SJSA1 (cell line): ENCODE results near the gene JCAD. TPM values are rescaled to one million over a fixed set of nuclear protein-coding genes. Genes with fewer than 3 reads are reported as not detected.

ENCODE experiments used
- DNase-seq, 2 experiments: peaks; one replicate each; pipeline ENCODE4 v3.0.0-alpha.2; 2015 to 2020; ENCODE audit warnings: low spot score in 2 of 2, low read depth in 1 of 2
- H3K27ac ChIP-seq: fragments of 250-450 bp; sonication (Bioruptor Pico); 2 replicates; pipeline ENCODE4 v1.5.1; 2020; ENCODE audit warnings: mild to moderate bottlenecking, moderate library complexity
- H3K27me3 ChIP-seq: fragments of 250-450 bp; sonication (Bioruptor Pico); replicated peaks from 2 replicates; pipeline ENCODE4 v1.5.1; 2020; ENCODE audit warnings: mild to moderate bottlenecking, moderate library complexity
- H3K36me3 ChIP-seq: fragments of 250-450 bp; sonication (Bioruptor Pico); 2 replicates; pipeline ENCODE4 v1.5.1; 2020; ENCODE audit warnings: mild to moderate bottlenecking
- H3K4me1 ChIP-seq: fragments of 250-450 bp; sonication (Bioruptor Pico); replicated peaks from 2 replicates; pipeline ENCODE4 v1.6.1; 2021; ENCODE audit warnings: mild to moderate bottlenecking
- H3K4me3 ChIP-seq: fragments of 250-450 bp; sonication (Bioruptor Pico); 2 replicates; pipeline ENCODE4 v1.5.1; 2020; ENCODE audit warnings: mild to moderate bottlenecking
- H3K9me3 ChIP-seq: fragments of 250-450 bp; sonication (Bioruptor Pico); replicated peaks from 2 replicates; pipeline ENCODE4 v1.5.1; 2020; ENCODE audit warnings: mild to moderate bottlenecking
- total RNA-seq: library from RNA; depleted of rRNA; stranded (reverse); fragments of >200 nt; shearing (Covaris generic); gene quantifications from 2 replicates; pipeline ENCODE4 v1.2.3, GENCODE V29; 2014

JCAD gene
- total RNA-seq, 1 experiment from 2014 or later = 24.9 TPM

GRCh38 chr10:30062582-30062981, 3.2 kb upstream of the JCAD start:
- Histone ChIP-seq H3K9me3 (no peaks in the 10 kb centered on the region), H3K4me1 (peaks cover 36% of the 10 kb centered on the region), H3K27me3 (no peaks in the 10 kb centered on the region), H3K27ac (peak overlapping the region; percentile 86), H3K36me3 (peaks cover 6% of the 10 kb centered on the region; the same call in 1 of the 2 replicates), H3K4me3 (no peak overlapping the region)
- no peak for DNase-seq

GRCh38 chr10:30062090-30062489, 2.7 kb upstream of the JCAD start:
- H3K27me3 ChIP-seq = no peaks in the 10 kb centered on the region
- H3K36me3 ChIP-seq = peaks cover 6% of the 10 kb centered on the region; the same call in 1 of the 2 replicates
- H3K4me3 ChIP-seq = no peak overlapping the region
- no peaks in the 10 kb centered on the region for H3K9me3 ChIP-seq
- peaks cover 41% of the 10 kb centered on the region for H3K4me1 ChIP-seq
- DNase-seq = peak in 1 of 2 experiments; percentile 73
- H3K27ac ChIP-seq = peak overlapping the region; percentile 86

- DNase-seq = peak in 1 of 2 experiments; percentile 48
- Histone ChIP-seq H3K9me3 (no peaks in the 10 kb centered on the region), H3K27ac (peak overlapping the region; percentile 75), H3K27me3 (no peaks in the 10 kb centered on the region), H3K4me1 (peaks cover 72% of the 10 kb centered on the region), H3K4me3 (peak overlapping the region; percentile 96), H3K36me3 (peaks cover 6% of the 10 kb centered on the region; the same call in 1 of the 2 replicates)
Observed at GRCh38 chr10:30058570-30059132, 735 bp downstream of the JCAD start.

GRCh38 chr10:30057894-30058556, 1.4 kb downstream of the JCAD start:
- Histone ChIP-seq H3K36me3 (peaks cover 6% of the 10 kb centered on the region; the same call in 1 of the 2 replicates), H3K27me3 (no peaks in the 10 kb centered on the region), H3K4me3 (peak overlapping the region; percentile 96), H3K9me3 (no peaks in the 10 kb centered on the region), H3K4me1 (peaks cover 71% of the 10 kb centered on the region), H3K27ac (peak overlapping the region; percentile 75)
- peak in 1 of 2 experiments; percentile 50 for DNase-seq

GRCh38 chr10:30057421-30057841, 2.0 kb downstream of the JCAD start:
- peak; percentile 73 to 81 for DNase-seq
- peak overlapping the region; percentile 96 for H3K4me3 ChIP-seq
- no peaks in the 10 kb centered on the region for H3K9me3 ChIP-seq
- peak overlapping the region; percentile 75 for H3K27ac ChIP-seq
- H3K36me3 ChIP-seq = peaks cover 6% of the 10 kb centered on the region; the same call in 1 of the 2 replicates
- H3K27me3 ChIP-seq = no peaks in the 10 kb centered on the region
- peaks cover 71% of the 10 kb centered on the region for H3K4me1 ChIP-seq

- Histone ChIP-seq H3K4me3 (0 out of 2 replicates have a peak overlapping the region, but pooled peaks have one; percentile 1), H3K27ac (peak overlapping the region; percentile 75), H3K9me3 (no peaks in the 10 kb centered on the region), H3K27me3 (no peaks in the 10 kb centered on the region), H3K4me1 (peaks cover 71% of the 10 kb centered on the region), H3K36me3 (peaks cover 6% of the 10 kb centered on the region; the same call in 1 of the 2 replicates)
- no peak for DNase-seq
Observed at GRCh38 chr10:30056767-30057355, 2.5 kb downstream of the JCAD start.

- peak in 1 of 2 experiments; percentile 47 for DNase-seq
- Histone ChIP-seq H3K27me3 (no peaks in the 10 kb centered on the region), H3K36me3 (peaks cover 6% of the 10 kb centered on the region; the same call in 1 of the 2 replicates), H3K4me1 (peaks cover 72% of the 10 kb centered on the region), H3K4me3 (no peak overlapping the region), H3K27ac (peak overlapping the region; percentile 75), H3K9me3 (no peaks in the 10 kb centered on the region)
Observed at GRCh38 chr10:30056281-30056680, 3.1 kb downstream of the JCAD start.

- Histone ChIP-seq H3K4me1 (peaks cover 81% of the 10 kb centered on the region), H3K36me3 (peaks cover 6% of the 10 kb centered on the region; the same call in 1 of the 2 replicates), H3K4me3 (no peak overlapping the region), H3K27me3 (no peaks in the 10 kb centered on the region), H3K9me3 (no peaks in the 10 kb centered on the region), H3K27ac (peak overlapping the region; percentile 75)
- DNase-seq = peak in 1 of 2 experiments; percentile 79
Observed at GRCh38 chr10:30055226-30055662, 4.1 kb downstream of the JCAD start.

GRCh38 chr10:30052062-30052461, 7.3 kb downstream of the JCAD start:
- Histone ChIP-seq H3K4me1 (peaks cover 60% of the 10 kb centered on the region), H3K27me3 (no peaks in the 10 kb centered on the region), H3K9me3 (no peaks in the 10 kb centered on the region), H3K36me3 (peaks cover 23% of the 10 kb centered on the region), H3K27ac (peak overlapping the region; percentile 15; the same call in 1 of the 2 replicates), H3K4me3 (no peak overlapping the region)
- peak; percentile 56 to 74 for DNase-seq

- Histone ChIP-seq H3K4me1 (peaks cover 51% of the 10 kb centered on the region), H3K36me3 (peaks cover 32% of the 10 kb centered on the region), H3K27ac (no peak overlapping the region), H3K27me3 (no peaks in the 10 kb centered on the region), H3K9me3 (no peaks in the 10 kb centered on the region), H3K4me3 (no peak overlapping the region)
- no peak for DNase-seq
Observed at GRCh38 chr10:30051220-30051619, 8.2 kb downstream of the JCAD start.

GRCh38 chr10:30050411-30050810, 9.0 kb downstream of the JCAD start:
- Histone ChIP-seq H3K9me3 (no peaks in the 10 kb centered on the region), H3K4me3 (no peak overlapping the region), H3K27ac (no peak overlapping the region), H3K4me1 (peaks cover 43% of the 10 kb centered on the region), H3K36me3 (peaks cover 40% of the 10 kb centered on the region), H3K27me3 (no peaks in the 10 kb centered on the region)
- no peak for DNase-seq

- no peaks in the 10 kb centered on the region for H3K27me3 ChIP-seq
- no peak for DNase-seq
- H3K27ac ChIP-seq = no peak overlapping the region
- peaks cover 32% of the 10 kb centered on the region for H3K4me1 ChIP-seq
- H3K36me3 ChIP-seq = peaks cover 55% of the 10 kb centered on the region
- no peaks in the 10 kb centered on the region for H3K9me3 ChIP-seq
- no peak overlapping the region for H3K4me3 ChIP-seq
Observed at GRCh38 chr10:30048768-30049517, 10.4 kb downstream of the JCAD start.

- H3K9me3 ChIP-seq = no peaks in the 10 kb centered on the region
- peaks cover 64% of the 10 kb centered on the region for H3K36me3 ChIP-seq
- no peaks in the 10 kb centered on the region for H3K27me3 ChIP-seq
- H3K4me1 ChIP-seq = peaks cover 26% of the 10 kb centered on the region
- DNase-seq = no peak
- H3K27ac ChIP-seq = no peak overlapping the region
- no peak overlapping the region for H3K4me3 ChIP-seq
Observed at GRCh38 chr10:30047924-30048531, 11.4 kb downstream of the JCAD start.
